Parathyroid adenoma (tissue), 2 donors: ENCODE data around the gene AKAP4.

Experiments used
- H2AFZ ChIP-seq: fragments of 300-600 bp; sonication (generic); one replicate; pipeline ENCODE4 v1.7.0; 2017; ENCODE audit warnings: antibody characterized with exemption, mild to moderate bottlenecking
- H3K27ac ChIP-seq: fragments of 300-600 bp; sonication (generic); one replicate; pipeline ENCODE4 v1.7.0; 2017
- H3K27me3 ChIP-seq: fragments of 300-600 bp; sonication (generic); one replicate; pipeline ENCODE4 v1.7.0; 2017; ENCODE audit warnings: low read length; ENCODE audit not compliant: control insufficient read depth, insufficient read depth
- H3K36me3 ChIP-seq: fragments of 300-600 bp; sonication (generic); one replicate; pipeline ENCODE4 v1.7.0; 2017; ENCODE audit warnings: low read length; ENCODE audit not compliant: control insufficient read depth, insufficient read depth
- H3K4me1 ChIP-seq: fragments of 300-600 bp; sonication (generic); one replicate; pipeline ENCODE4 v1.7.0; 2017; ENCODE audit warnings: control low read depth
- H3K4me2 ChIP-seq: fragments of 300-600 bp; sonication (generic); one replicate; pipeline ENCODE4 v1.7.0; 2017; ENCODE audit warnings: low read length
- H3K4me3 ChIP-seq: fragments of 300-600 bp; sonication (generic); one replicate; pipeline ENCODE4 v1.7.0; 2017; ENCODE audit warnings: low read depth, low read length
- H3K79me2 ChIP-seq: fragments of 300-600 bp; sonication (generic); one replicate; pipeline ENCODE4 v1.7.0; 2017; ENCODE audit warnings: control low read depth
- H3K9ac ChIP-seq: fragments of 300-600 bp; sonication (generic); one replicate; pipeline ENCODE4 v1.7.0; 2017; ENCODE audit warnings: mild to moderate bottlenecking
- H3K9me3 ChIP-seq: fragments of 300-600 bp; sonication (generic); one replicate; pipeline ENCODE4 v1.7.0; 2017; ENCODE audit warnings: low read length; ENCODE audit not compliant: control insufficient read depth
- CTCF ChIP-seq: fragments of 300-600 bp; sonication (generic); IDR thresholded peaks from one replicate; pipeline ENCODE4 v1.7.0; 2017; ENCODE audit warnings: antibody characterized with exemption, mild to moderate bottlenecking
- donor health status: primary hyperparathyroidism.

Gene AKAP4

GRCh38 chrX:50169717-50170116 lies 31.1 kb downstream of the AKAP4 start:
- Histone ChIP-seq H2AFZ (no peak overlapping the region), H3K27me3 (no peaks in the 10 kb centered on the region), H3K4me2 (no peak overlapping the region), H3K27ac (no peak overlapping the region), H3K79me2 (no peaks in the 10 kb centered on the region), H3K36me3 (no peaks in the 10 kb centered on the region), H3K9ac (no peak overlapping the region), H3K4me1 (no peaks in the 10 kb centered on the region), H3K9me3 (no peaks in the 10 kb centered on the region), H3K4me3 (no peak overlapping the region)
- no peak for TF ChIP-seq CTCF

- Histone ChIP-seq H3K9me3 (no peaks in the 10 kb centered on the region), H3K36me3 (no peaks in the 10 kb centered on the region), H3K27ac (no peak overlapping the region), H2AFZ (no peak overlapping the region), H3K79me2 (no peaks in the 10 kb centered on the region), H3K4me3 (no peak overlapping the region), H3K9ac (no peak overlapping the region), H3K4me1 (no peaks in the 10 kb centered on the region), H3K27me3 (no peaks in the 10 kb centered on the region), H3K4me2 (no peak overlapping the region)
- TF ChIP-seq CTCF = no peak
Measured at GRCh38 chrX:50168241-50168687, 32.5 kb downstream of the AKAP4 start.

- no peaks in the 10 kb centered on the region for H3K4me1 ChIP-seq
- no peak overlapping the region for H3K9ac ChIP-seq
- no peak overlapping the region for H3K27ac ChIP-seq
- no peak overlapping the region for H2AFZ ChIP-seq
- H3K4me3 ChIP-seq = no peak overlapping the region
- no peaks in the 10 kb centered on the region for H3K9me3 ChIP-seq
- no peaks in the 10 kb centered on the region for H3K79me2 ChIP-seq
- H3K27me3 ChIP-seq = no peaks in the 10 kb centered on the region
- H3K36me3 ChIP-seq = no peaks in the 10 kb centered on the region
- TF ChIP-seq CTCF = no peak
- H3K4me2 ChIP-seq = no peak overlapping the region
Measured at GRCh38 chrX:50167366-50167765, 33.4 kb downstream of the AKAP4 start.

- H2AFZ ChIP-seq = no peak overlapping the region
- H3K27ac ChIP-seq = no peak overlapping the region
- H3K27me3 ChIP-seq = no peaks in the 10 kb centered on the region
- H3K9ac ChIP-seq = no peak overlapping the region
- H3K4me2 ChIP-seq = no peak overlapping the region
- H3K4me1 ChIP-seq = no peaks in the 10 kb centered on the region
- H3K4me3 ChIP-seq = no peak overlapping the region
- H3K36me3 ChIP-seq = no peaks in the 10 kb centered on the region
- H3K79me2 ChIP-seq = no peaks in the 10 kb centered on the region
- H3K9me3 ChIP-seq = no peaks in the 10 kb centered on the region
- TF ChIP-seq CTCF = no peak
Measured at GRCh38 chrX:50165727-50166126, 35.1 kb downstream of the AKAP4 start.

GRCh38 chrX:50161127-50161526 lies 39.7 kb downstream of the AKAP4 start:
- H3K36me3 ChIP-seq = no peaks in the 10 kb centered on the region
- no peaks in the 10 kb centered on the region for H3K27me3 ChIP-seq
- H3K79me2 ChIP-seq = no peaks in the 10 kb centered on the region
- H3K4me2 ChIP-seq = no peak overlapping the region
- H2AFZ ChIP-seq = no peak overlapping the region
- no peak overlapping the region for H3K4me3 ChIP-seq
- no peaks in the 10 kb centered on the region for H3K9me3 ChIP-seq
- H3K9ac ChIP-seq = no peak overlapping the region
- no peak for TF ChIP-seq CTCF
- H3K27ac ChIP-seq = no peak overlapping the region
- H3K4me1 ChIP-seq = no peaks in the 10 kb centered on the region
